GM18858 (cell line): ENCODE measurements around the gene FRMPD3.

Experiments
- ATAC-seq: cut with Tn5 transposase; IDR thresholded peaks from one replicate; pipeline ENCODE4 v1.9.1; 2021; ENCODE audit not compliant: unreplicated experiment

The FRMPD3 gene

DNA sequence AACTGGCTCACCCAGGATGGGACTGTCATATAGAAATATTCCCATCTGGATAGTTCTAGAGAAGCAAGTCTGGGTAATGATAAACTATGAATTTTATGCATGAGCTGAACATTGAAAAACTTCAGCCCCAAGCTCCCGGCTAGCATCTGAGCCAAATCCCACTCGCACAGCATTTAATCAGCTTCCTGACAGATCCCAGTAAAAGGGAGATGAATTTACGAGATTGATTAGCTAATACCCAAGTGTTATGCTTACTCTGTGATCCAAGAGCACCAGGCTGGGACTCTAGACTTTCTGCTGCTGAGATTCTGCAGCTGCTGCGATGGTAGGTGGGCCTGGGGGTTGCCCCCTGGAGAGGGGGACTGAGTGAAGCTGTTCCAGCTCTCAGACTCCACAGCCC lies 28.0 kb downstream of the FRMPD3 start:
- no peak for ATAC-seq

DNA sequence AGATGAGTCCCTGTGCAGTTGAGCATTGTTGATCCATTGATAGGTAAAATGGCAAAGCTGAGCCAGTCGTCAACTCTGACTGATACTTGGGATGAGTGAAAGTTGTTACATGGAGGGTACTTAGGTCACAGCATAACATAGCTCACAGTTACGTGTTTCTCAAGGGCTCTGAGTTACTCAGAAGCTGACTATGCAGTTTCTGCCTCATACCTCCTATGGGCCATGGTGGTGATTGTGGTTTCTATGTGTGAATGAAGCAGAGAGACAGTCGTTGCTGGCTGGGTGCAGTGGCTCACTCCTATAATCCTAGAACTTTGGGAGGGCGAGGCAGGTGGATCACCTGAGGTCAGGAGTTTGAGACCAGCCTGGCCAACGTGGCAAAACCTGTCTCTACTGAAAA lies 30.8 kb downstream of the FRMPD3 start:
- ATAC-seq: no peak

GRCh38 chrX:107482046-107482445 lies 32.6 kb downstream of the FRMPD3 start:
- no peak for ATAC-seq

DNA sequence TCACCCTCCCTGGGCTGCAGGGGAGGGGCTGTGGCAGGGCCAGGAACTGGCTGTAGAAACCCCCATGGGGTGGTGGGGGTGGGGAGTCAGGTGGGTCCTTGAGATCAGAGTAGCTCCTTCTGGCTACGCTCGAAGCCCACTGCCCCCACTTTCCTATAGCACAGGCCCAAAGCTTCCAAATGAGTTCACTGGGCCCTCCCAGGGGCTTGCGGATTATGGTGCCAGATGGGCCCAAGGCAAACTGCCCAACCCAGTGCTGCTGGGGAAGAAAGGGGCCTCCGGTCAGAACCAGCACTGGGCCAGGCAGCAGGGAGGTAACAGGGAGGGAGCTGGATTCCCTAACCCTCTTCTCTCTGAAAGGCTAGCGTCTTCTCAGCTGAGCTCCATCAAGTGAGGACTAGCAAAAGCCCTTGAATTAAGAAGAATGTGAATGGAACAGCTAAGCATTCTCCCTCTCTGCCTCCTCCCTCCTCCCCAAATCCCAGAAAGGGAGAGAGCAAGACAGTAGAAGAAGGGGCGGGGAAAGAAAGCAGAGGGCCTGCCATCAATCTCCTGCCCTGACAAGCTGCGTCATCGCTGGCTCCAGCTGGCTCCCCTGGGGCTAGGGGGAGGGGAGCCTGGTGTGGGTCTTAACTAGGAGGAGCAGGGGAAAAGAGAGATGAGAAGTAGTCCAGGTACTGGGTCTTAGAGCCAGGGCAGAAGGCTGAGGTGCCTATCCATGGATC lies 34.7 kb downstream of the FRMPD3 start:
- no peak for ATAC-seq

DNA sequence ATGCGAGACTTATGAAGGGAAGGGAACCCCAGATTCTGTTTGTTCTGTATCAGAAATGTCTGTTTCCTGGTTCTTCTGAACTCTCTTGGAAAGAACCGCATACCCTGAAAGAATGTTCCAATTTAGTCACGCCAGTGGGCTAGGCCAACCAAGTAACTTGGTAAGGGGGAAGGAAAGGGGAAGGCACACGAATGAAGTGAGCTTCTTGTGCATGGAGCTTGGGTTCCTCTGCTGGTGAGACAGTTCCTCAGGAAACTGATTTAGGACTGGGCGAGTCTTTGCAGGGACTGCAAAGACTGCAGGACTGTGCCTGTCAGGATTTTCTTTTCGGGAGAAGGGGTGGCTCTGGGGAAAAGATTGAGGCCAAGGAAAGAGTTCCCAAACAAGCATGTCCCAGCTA lies 35.6 kb downstream of the FRMPD3 start:
- ATAC-seq: no peak

DNA sequence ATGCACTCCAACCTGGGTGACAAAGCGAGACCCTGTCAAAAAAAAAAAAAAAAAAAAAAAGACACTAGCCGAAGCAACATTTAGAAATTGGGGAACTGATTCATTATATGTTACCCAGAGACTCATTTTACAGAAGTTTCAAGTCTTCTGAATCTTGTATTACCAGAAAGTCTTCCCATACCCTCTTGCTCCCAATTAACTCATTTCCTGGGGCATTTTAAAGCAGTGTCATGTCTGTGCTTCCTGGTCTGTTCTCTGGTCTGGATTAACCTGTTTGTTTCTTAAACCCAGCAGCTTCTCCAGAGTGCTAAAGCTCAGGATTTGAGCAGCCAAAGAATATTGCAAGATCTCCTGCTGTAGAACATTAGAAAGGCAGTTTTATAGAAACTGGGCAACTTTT lies 43.7 kb downstream of the FRMPD3 start:
- no peak for ATAC-seq

GRCh38 chrX:107496786-107497185 lies 47.3 kb downstream of the FRMPD3 start:
- ATAC-seq: no peak
